ENCODE results near the gene DMPK.

GRCh38 chr19:45782820-45783785 is 813 bp upstream of the DMPK start:
- no peak for TF ChIP-seq CTCF (conservative IDR thresholded peaks at IDR 0.05; ENCODE audit: low read length)
- no peak for TF ChIP-seq EZH2phosphoT487 (IDR thresholded peaks at IDR 0.05; ENCODE audit: borderline replicate concordance, low read depth, low read length)
